Measurements from ENCODE around the gene UBN2. TPM values are rescaled to one million over a fixed set of nuclear protein-coding genes. Genes with fewer than 3 reads are reported as not detected.
A peak's percentile ranks its signal among the peaks of the same experiment; 100 is the strongest.

The UBN2 gene
- total and polyA plus RNA-seq, 10 of the 15 experiments (the other 5 are each of a cell fraction or from before 2014, with no cell fraction given), result 0.27 to 8.5 (median 2.5) TPM

DNA sequence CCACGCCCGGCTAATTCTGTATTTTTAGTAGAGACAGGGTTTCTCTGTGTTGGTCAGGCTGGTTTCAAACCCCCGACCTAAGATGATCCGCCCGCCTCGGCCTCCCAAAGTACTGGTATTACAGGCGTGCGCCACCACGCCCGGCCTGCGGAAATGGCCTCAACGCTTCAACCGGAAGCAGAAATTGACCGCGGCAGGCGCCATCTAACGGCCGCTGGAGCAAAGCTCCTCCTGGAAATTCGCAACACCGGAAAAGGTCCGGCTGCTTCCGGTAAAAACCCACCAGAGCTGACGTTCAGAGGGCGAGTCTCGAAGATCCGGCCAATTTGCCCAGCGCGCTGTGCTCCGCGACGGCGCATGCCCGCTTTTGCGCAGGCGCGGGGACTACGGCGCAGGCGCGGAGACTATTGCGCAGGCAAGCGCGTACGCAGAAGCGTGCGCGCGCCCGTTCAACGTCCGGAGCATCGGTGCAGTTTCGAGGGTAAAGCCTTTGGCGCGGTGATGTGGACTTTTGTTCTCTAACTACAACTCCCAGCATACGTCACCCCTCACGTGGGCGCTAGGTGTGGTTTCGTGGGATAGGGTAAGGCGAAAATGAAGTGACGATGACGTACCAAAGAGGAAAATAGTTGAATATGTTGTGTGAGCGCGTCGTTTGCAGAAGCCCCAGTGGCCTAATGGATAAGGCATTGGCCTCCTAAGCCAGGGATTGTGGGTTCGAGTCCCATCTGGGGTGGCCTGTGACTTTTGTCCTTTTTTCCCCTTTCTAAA lies 109.2 kb downstream of the UBN2 start (continued):
- TF ChIP-seq FOXK2 (IDR thresholded peaks at IDR 0.05), result peak; percentile 31; the same call in 1 of the 2 replicates
- no peak for TF ChIP-seq HSF1 (IDR thresholded peaks at IDR 0.05; ENCODE audit: low read depth, low read length)
- peak; percentile 31; the same call in 1 of the 2 replicates for TF ChIP-seq CHD2 (IDR thresholded peaks at IDR 0.05; ENCODE audit: borderline replicate concordance, low read depth, low read length)
- peak; percentile 64; the same call in 1 of the 2 replicates for TF ChIP-seq NFIC (IDR thresholded peaks at IDR 0.05; ENCODE audit: low read depth, low read length)
- TF ChIP-seq, protein P1, sequence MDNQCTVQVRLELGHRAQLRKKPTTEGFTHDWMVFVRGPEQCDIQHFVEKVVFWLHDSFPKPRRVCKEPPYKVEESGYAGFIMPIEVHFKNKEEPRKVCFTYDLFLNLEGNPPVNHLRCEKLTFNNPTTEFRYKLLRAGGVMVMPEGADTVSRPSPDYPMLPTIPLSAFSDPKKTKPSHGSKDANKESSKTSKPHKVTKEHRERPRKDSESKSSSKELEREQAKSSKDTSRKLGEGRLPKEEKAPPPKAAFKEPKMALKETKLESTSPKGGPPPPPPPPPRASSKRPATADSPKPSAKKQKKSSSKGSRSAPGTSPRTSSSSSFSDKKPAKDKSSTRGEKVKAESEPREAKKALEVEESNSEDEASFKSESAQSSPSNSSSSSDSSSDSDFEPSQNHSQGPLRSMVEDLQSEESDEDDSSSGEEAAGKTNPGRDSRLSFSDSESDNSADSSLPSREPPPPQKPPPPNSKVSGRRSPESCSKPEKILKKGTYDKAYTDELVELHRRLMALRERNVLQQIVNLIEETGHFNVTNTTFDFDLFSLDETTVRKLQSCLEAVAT (IDR thresholded peaks at IDR 0.05), result peak; percentile 96
- TF ChIP-seq, protein P2, sequence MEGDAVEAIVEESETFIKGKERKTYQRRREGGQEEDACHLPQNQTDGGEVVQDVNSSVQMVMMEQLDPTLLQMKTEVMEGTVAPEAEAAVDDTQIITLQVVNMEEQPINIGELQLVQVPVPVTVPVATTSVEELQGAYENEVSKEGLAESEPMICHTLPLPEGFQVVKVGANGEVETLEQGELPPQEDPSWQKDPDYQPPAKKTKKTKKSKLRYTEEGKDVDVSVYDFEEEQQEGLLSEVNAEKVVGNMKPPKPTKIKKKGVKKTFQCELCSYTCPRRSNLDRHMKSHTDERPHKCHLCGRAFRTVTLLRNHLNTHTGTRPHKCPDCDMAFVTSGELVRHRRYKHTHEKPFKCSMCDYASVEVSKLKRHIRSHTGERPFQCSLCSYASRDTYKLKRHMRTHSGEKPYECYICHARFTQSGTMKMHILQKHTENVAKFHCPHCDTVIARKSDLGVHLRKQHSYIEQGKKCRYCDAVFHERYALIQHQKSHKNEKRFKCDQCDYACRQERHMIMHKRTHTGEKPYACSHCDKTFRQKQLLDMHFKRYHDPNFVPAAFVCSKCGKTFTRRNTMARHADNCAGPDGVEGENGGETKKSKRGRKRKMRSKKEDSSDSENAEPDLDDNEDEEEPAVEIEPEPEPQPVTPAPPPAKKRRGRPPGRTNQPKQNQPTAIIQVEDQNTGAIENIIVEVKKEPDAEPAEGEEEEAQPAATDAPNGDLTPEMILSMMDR (IDR thresholded peaks at IDR 0.05 in 2 of 3, conservative IDR thresholded peaks at IDR 0.05 in 1 of 3; ENCODE audit: control insufficient read depth in 2 of 3, extremely low read depth in 1 of 3, insufficient read depth in 1 of 3, low read depth in 3 of 3, low read length in 3 of 3), result peak; percentile 54 to 81 (median 68)
